GM18909 (cell line): ENCODE data around the gene YJU2.
"Not testable (repeated sequence)": the region's sequence is repeated elsewhere in the genome, so short reads cannot be mapped to it uniquely, and the experiment has no call there.

ENCODE experiments used
- ATAC-seq: cut with Tn5 transposase; IDR thresholded peaks from one replicate; pipeline ENCODE4 v1.9.1; 2021; ENCODE audit warnings: mild to moderate bottlenecking; ENCODE audit not compliant: unreplicated experiment, poor library complexity

The YJU2 gene

DNA sequence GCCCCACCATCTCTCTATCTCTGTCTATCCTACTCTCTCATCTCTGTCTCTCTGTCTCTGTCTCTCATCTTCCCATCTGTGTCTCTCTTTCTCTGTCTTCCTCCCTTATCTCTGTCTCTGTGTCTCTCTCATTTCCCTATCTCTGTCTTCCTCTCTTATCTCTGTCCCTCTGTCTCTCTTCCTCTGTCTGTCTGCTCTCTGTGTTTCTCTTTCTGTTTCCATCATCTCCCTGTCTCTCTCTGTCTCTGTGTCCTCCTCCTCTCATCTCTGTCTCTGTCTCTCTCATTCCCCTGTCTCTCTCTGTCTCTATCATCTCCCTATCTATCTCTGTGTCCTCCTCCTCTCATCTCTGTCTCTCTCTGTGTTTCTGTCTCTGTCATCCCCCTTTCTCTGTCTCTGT is 19.1 kb upstream of the YJU2 start:
- no peak for ATAC-seq

DNA sequence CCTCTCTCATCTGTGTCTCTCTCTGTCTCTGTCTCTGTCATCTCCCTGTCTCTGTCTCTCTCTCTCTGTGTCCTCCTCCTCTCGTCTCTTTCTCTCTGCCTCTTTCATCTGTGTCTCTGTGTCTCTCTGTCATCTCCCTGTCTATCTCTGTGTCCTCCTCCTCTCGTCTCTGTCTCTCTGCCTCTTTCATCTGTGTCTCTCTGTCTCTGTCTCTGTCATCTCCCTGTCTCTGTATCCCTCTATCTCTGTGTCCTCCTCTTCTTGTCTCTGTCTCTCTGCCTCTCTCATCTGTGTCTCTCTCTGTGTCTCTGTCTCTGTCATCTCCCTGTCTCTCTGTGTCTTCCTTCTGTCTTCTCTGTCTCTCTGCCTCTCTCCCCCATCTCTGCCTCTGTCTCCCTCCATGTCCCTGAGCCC is 18.1 kb upstream of the YJU2 start:
- ATAC-seq = no peak

DNA sequence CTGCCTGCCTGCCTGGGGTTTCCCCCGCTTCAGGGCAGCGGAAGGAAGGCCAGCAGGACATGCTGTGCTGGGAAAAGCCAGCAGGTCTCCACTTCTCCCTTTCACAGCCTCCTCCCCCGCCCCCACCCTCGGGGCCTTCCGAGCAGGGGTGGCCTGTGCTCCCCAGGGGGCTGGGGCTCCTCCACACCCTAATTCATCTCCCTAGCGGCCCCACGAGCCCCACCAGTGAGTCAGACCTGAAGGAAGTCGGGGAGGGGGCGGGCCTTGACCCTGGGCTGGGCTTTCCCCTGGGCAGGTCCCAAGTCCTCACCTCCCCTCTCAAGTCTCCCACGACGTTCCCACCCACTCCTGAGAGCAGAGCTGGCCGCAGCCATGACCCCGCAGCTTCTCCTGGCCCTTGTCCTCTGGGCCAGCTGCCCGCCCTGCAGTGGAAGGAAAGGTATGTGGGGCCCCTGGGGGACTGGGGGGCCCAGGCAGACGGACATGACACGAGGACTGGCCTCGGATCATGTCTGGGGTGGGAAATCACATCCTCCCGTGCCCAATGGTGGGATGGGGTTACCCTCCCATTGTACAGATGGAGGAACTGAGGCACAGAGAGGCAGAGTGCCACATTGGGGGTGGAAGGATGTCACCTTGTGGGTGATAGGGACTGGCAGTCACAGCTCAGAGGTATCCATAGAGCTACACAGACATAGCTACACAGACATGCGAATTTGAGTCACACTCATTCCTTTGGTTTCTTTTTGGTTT is 17.5 kb upstream of the YJU2 start, which contains the start of gene EBI3:
Gene EBI3 (plus strand): TSS at position 345 of the 753 bp plus-strand sequence. CDS start 28 bp downstream, at position 373.
- ATAC-seq = peak; percentile 62

DNA sequence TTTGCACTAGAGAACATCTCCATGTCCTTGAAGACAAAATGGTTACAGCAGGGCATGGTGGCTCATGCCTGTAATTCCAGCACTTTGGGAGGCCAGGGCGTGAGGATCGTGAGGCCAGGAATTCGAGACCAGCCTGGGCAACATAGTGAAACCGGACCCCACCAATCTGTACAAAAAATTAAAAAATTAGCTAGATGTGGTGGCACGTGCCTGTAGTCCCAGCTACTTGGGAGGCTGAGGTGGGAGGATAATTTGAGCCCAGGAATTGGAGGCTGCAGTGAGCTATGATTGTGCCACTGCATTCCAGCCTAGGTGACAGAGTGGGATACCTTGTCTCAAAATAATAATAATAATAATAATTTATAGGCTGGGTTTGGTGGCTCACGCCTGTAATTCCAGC is 16.6 kb upstream of the YJU2 start:
- not testable (repeated sequence) for ATAC-seq

DNA sequence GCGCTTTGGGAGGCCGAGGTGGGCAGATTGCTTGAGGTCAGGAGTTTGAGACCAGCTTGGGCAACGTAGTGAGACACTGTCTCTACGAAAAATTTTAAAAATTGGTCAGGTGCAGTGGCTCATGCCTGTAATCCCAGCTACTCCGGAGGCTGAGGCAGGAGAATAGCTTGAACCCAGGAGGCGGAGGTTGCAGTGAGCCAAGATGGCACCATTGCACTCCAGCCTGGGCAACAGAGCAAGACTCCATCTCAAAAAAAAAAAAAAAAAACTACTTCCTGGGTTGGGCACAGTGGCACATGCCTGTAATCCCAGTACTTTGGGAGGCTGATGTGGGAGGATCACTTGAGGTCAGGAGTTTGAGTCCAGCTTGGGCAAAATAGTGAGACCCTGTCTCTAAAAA is 15.4 kb upstream of the YJU2 start:
- ATAC-seq = not testable (repeated sequence)

DNA sequence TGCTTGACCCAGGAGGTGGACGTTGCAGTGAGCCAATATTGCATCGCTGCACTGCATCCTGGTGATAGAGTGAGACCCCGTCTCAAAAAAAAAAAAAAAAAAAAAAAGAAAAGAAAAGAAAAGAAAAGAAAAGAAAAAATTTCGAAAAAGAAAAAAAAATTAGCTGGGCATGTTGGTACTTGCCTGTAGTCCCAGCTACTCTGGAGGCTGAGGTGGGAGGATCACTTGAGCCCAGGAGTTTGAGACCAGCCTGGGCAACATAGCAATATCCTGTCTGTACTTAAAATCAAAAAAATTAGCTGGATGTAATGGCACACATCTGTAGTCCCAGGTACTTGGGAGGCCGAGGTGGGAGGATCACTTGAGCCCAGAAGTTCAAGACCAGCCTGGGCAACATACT is 14.7 kb upstream of the YJU2 start:
- not testable (repeated sequence) for ATAC-seq

DNA sequence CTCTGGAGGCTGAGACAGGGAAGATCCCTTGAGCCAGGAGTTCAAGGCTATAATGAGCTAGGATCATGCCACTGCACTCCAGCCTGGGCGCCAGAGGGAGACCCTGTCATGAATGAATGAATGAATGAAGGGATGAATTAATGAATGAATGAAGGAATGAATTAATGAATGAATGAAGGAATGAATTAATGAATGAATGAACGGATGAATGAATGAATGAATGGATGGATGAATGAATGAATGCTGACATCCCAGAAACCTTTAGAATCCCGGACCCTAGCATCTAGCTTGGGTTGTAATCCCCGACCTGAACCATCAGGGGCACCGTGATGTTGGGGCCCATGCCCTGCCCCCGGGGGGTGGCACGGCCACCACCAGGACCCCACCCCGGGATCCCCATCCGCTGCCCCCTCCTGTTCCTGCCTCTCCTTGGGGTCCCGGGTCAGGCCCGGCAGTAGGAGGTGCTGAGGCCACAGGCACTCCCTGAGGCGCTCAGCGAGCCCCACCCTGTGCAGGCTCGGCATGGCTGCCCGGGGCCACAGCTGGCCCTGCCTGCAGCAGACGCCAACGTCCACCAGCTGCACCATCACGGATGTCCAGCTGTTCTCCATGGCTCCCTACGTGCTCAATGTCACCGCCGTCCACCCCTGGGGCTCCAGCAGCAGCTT is 14.1 kb upstream of the YJU2 start:
- ATAC-seq = no peak

DNA sequence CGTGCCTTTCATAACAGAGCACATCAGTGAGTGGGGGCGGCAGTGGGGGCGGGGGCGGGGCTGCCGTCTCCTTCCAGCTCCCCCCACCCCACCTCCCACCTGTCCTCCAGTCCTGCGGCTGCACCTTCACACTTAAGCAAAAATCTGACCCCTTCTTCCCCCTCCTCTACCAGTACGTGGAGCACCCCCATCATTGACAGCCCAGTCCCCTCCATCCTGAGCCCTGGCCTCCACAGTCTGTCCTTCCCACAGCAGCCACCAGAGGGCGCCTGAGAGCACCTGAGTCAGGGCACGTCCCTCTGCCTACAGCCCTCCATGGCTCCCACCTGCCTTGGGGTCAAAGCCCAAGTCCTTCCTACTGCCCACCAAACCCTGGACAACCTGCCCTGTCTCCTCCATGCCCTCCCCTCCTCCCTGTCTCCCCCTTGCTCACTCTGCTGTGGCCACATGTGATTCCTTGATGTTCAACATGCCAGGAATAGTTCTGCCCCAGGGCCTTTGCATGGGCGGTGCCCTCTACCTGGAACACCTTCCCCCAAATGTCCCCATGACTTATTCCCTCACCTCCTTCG is 13.5 kb upstream of the YJU2 start:
- ATAC-seq = no peak

DNA sequence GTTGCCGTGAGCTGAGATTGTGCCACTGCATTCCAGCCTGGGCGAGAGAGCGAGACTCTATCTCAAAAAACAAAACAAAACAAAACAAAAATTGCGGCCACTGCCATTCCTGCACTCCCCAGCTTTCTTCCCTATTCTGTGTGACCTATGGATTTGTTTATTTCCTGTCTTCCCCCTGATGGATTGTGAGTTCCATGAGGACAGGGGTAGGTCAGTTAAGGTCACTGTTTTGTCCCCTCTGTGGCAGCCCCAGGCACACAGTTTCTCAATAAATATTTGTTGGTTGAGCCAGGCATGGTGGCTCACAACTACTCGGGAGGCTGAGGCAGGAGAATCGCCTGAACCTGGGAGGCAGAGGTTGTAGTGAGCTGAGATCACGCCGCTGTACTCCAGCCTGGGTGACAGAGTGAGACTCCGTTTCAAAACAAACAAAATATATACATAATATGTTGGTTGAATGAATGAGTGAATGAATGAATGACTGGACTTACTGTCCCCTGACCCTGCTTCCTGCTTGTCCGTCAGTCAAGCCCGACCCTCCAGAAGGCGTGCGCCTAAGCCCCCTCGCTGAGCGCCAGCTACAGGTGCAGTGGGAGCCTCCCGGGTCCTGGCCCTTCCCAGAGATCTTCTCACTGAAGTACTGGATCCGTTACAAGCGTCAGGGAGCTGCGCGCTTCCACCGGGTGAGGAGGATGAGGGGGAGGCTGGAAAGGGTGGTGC is 12.6 kb upstream of the YJU2 start:
- ATAC-seq = no peak

DNA sequence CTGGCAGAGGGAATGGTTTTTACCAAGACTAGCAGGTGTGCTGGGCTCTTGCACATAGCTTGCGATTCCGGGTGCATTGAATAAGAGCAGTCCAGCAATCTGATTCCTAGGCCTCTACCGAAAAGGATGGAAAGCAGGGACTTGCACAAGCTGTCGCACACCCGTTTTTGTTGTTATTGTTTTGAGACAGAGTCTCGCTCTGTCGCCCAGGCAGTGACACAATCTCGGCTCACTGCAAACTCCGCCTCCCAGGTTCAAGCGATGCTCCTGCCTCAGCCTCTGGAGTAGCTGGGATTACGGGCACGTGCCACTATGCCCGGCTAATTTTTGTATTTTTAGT is 12.0 kb upstream of the YJU2 start:
- no peak for ATAC-seq

DNA sequence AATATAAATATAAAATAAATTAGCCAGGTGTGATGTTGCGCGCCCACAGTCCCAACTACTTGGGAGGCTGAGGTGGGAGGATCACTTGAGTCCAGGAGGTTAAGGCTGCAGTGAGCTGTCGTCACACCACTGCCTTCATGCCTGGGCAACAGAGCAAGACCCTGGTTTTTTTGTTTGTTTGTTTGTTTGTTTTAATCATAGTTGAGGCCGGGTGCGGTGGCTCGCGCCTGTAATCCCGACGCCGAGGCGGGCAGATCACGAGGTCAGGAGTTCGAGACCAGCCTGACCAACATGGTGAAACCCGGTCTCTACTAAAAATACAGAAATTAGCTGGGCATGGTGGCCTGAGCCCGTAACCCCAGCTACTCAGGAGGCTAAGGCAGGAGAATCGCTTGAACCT is 9.4 kb upstream of the YJU2 start:
- not testable (repeated sequence) for ATAC-seq

DNA sequence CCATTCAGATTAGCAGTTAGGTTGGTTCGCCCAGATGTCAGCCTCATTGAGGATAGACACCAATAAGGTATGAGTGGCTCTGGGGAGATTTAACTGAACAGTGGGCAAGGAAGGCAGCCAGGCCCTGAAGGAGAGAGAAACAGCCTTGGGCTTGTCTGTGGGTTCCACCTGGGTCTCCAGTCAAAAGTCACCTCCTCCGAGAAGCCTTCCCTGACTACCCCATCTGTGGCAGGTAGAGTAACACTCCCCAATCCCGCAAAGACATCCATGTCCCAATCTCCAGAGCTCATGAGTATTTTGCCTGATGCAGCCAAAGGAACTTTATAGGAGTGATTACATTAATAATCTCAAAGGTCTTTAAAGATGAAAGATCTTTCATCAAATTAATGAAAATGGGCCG is 8.0 kb upstream of the YJU2 start:
- no peak for ATAC-seq

DNA sequence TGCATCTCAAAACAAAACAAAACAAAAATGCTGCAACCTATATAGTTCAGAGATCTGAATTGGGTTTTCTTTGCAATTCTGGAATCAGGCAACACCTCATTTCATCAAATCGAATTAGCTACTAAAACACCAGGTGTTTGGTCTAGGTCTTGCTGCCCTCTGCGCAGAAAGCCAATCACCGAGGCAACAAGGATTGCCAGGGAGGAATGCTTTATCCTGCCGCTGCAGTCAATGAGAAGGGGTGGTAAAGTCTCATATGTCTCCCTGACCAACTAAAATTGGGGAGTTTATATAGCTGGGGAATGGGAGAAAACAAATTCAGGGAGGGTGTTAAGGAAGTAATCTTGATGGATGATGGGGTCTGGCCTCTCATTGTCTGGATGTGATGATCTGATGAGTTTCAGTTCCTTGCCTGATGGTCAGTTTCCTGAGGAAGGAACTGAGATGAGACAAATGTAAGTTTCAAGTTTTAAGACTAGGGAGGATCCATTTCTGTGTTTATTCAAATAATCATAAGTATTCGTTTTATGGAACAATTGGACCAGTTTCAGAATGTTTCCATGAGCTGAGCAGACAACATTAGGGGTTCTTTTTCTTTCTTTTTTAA is 5.0 kb upstream of the YJU2 start:
- no peak for ATAC-seq

DNA sequence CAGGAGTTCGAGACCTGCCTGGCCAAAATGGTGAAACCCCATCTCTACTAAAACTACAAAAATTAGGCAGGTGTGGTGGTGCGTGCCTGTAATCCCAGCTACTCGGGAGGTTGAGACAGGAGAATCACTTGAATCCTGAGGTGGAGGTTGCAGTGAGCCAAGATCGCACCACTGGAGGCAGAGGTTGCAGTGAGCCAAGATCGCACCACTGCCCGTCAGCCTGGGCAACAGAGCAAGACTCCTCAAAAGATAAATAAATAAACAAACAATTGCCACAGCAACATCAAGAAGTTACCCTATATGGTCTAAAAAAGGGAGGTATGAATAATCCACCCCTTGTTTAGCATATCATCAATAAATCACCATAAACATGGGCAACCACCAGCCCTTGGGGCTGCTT is 942 bp upstream of the YJU2 start:
- ATAC-seq = not testable (repeated sequence)

DNA sequence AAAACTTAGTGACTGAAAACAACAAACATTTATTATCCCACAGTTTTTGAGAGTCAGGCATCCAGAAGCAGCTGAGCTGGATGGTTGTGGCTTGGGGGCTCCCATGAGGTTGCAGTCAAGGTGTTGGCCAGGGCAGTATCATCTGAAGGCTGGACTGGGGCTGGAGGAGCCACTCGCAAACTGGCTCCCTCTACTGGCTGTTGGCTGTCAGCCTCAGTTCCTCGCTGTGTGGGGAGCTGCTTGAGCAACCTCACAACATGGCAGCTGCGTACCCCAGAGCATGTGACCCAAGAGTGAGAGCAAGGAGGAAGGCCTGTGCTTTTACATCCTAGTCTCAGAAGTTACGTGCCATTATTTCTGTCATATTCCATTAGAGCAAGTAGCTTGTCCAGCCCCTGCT is 9.7 kb downstream of the YJU2 start:
- ATAC-seq = no peak

DNA sequence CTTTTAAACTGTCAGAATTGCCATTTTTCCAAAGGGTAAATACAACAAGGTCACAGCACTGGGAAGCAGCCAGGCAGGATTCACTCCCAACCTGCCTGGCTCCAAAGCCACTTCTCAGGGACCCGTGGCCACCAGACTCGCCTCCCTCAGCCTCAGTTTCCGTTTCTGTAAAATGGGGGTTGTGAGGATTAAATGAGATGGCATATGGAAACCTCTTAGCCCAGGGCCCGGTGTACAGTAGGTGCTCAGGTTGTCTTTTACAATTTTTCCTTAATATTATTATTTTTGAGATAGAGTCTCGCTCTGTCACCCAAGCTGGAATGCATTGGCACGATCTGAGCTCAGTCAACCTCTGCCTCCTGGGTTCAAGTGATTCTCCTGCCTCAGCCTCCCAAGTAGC is 10.1 kb downstream of the YJU2 start:
- no peak for ATAC-seq

DNA sequence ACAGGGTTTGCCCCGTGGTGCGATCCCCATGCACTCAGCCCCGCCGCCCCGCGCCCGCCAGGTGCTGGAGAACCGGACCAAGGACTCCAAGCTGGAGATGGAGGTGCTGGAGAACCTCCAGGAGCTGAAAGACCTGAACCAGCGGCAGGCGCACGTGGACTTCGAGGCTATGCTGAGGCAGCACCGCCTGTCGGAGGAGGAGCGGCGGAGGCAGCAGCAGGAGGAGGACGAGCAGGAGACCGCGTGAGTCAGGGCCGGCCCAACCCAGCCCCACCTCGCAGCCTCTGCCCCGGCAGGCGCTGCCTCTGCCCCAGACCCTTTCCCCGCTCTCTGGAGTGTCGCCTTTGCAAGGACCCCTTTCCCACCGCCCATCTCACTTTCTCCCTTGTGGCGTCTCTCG is 11.3 kb downstream of the YJU2 start:
- ATAC-seq = no peak

DNA sequence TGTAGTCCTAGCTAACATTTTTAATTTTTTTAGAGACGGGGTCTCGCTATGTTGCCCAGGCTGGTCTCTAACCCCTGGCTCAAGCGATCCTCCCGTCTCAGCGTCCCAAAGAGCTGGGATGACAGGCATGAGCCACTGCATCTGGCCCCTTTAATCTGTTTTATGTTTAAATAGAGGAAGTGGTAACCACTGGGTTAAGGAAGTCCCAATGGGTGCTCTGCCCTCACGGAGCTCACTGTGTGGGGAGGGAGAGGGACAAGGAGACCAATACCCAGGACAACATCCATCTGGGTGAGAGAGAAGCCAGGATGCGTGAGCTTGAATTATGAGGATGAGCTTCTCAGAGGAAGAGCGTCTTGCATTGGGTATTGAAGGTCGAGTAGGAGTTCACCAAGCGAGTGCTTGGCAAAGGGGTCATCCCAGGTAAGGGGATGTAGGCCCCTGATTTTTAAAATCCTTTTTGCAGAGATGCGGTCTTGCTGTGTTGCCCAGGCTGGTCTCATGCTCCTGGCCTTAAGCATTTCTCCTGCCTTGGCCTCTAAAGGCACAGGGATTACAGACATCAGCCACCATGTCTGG is 13.8 kb downstream of the YJU2 start:
- ATAC-seq = no peak

DNA sequence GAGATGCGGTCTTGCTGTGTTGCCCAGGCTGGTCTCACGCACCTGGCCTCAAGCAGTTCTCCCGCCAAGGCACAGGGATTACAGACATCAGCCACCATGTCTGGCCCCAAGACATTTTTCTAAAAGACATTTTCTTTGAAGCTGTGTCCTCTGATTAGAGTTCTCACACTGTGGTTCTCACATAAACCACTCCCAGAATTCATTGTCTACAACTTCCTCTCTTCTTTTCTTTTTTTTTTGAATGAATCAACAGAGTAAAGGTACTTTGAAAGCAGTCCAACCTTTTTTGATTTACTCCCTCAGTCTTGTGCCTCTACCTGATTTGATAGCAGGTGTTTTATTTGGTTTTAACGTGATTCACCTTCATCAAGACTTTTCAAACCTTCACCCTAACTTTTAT is 17.9 kb downstream of the YJU2 start:
- no peak for ATAC-seq

DNA sequence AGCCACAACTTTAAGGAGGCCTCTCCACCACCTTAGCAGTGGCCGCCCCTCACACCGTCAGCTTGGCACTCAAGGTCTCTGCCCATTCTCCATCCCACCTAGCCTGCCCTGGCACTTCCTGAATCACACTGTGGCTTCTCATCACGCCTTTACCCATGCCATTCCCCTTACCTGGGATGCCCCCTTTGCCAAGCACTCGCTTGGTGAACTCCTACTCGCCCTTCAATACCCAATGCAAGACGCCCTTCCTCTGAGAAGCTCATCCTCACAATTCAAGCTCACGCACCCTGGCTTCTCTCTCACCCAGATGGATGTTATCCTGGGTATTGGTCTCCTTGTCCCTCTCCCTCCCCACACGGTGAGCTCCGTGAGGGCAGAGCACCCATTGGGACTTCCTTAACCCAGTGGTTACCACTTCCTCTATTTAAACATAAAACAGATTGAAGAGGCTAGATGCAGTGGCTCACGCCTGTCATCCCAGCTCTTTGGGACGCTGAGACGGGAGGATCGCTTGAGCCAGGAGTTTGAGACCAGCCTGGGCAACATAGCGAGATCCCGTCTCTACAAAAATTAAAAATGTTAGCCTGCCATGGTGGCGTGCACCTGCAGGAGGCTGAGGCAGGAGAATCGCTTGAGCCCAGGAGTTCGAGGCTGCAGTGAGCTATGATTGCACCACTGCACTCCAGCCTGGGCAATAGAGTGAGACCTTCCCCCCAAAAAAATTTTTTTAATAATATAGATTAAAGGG is 19.5 kb downstream of the YJU2 start:
- ATAC-seq = no peak
